T-helper 17 cell (primary cell): ENCODE data around the gene TRIM3. TPM values are rescaled to one million over a fixed set of nuclear protein-coding genes. Genes with fewer than 3 reads are reported as not detected.

Experiments
- ATAC-seq: fragments of 150-1000 bp; cut with Tn5 transposase; 2 replicates; pipeline ENCODE4 v1.10.0; 2021; ENCODE audit warnings: mild to moderate bottlenecking, moderate library complexity
- DNase-seq, 3 donors: peaks; one replicate each; pipeline versions ENCODE4 v3.0.0 to v3.0.0-alpha.2; 2020 to 2021
- H3K9me3 ChIP-seq: one replicate; pipeline ENCODE4 v1.7.0; 2013; ENCODE audit warnings: low read length, mild to moderate bottlenecking; ENCODE audit not compliant: control insufficient read depth, poor library complexity, severe bottlenecking
- H3K27ac Mint-ChIP-seq: one replicate; pipeline ENCODE4 v1.8.0; 2022; ENCODE audit warnings: mild to moderate bottlenecking, moderate library complexity, mixed read lengths
- H3K27me3 Mint-ChIP-seq: one replicate; pipeline ENCODE4 v1.8.0; 2022; ENCODE audit warnings: mixed read lengths
- H3K36me3 Mint-ChIP-seq: one replicate; pipeline ENCODE4 v1.8.0; 2022; ENCODE audit warnings: low read depth, mixed read lengths
- H3K4me1 Mint-ChIP-seq: one replicate; pipeline ENCODE4 v1.8.0; 2022; ENCODE audit warnings: mild to moderate bottlenecking, mixed read lengths
- H3K4me3 Mint-ChIP-seq: one replicate; pipeline ENCODE4 v1.8.0; 2022; ENCODE audit warnings: mild to moderate bottlenecking, moderate library complexity, mixed read lengths
- total RNA-seq, 4 donors: library from RNA in 2 of 4; stranded (reverse) in 2 of 4; gene quantifications; one replicate each; pipeline ENCODE4 v1.2.3 and lab custom pipeline; 2022 to 2026

The TRIM3 gene
- total RNA-seq, 2 donors from 2014 or later: 14.2 to 21.4 TPM

DNA sequence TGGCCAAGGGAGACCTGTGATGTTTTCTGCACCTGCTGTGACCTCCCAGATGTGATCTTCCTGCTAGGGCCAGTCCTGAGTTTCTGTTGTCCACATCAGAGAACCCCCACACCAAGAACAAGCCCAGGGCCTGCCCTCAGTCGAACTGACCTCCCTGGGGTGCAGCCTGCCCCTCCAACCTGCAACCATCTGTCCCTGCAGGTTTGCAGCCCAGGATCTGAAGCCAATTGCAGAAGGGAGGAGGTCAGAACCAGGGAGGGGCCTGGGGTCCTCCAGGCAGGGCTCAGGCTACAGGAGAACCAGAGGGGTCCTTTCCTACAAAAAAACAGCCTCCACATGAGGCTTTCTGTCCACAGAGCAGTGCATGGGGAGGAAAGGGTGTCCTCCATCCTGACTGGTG, 807 bp downstream of the TRIM3 start:
- peaks cover 20% of the 10 kb centered on the region for H3K4me1 Mint-ChIP-seq
- H3K27ac Mint-ChIP-seq: peak overlapping the region; percentile 75
- ATAC-seq (no peak), DNase-seq (no peak)
- no peaks in the 10 kb centered on the region for H3K9me3 ChIP-seq
- H3K36me3 Mint-ChIP-seq: peaks cover 4% of the 10 kb centered on the region
- no peaks in the 10 kb centered on the region for H3K27me3 Mint-ChIP-seq
- H3K4me3 Mint-ChIP-seq: peak overlapping the region; percentile 91

DNA sequence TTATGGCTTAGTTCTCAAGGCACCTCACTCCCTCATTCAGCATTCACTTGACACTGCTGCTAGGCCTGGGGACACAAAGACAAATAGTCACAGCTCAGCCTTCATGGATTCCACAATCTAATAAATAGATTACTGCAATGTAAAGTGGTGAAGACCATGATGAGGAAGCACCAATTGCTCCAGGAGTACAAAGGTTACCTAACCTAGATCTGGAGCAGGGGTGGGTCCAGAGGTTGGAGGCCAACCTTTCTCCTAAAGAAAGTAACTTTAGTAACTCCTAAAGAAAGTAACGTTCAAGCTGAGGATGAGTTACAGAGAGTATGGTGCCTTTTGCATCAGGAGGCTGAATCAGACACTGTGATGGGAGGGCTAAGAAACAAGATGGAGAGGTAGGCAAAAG, 4.1 kb downstream of the TRIM3 start:
- H3K4me1 Mint-ChIP-seq: peaks cover 23% of the 10 kb centered on the region
- DNase-seq (no peak), ATAC-seq (no peak)
- no peak overlapping the region for H3K4me3 Mint-ChIP-seq
- H3K27ac Mint-ChIP-seq: no peak overlapping the region
- peaks cover 8% of the 10 kb centered on the region for H3K36me3 Mint-ChIP-seq
- H3K9me3 ChIP-seq: no peaks in the 10 kb centered on the region
- no peaks in the 10 kb centered on the region for H3K27me3 Mint-ChIP-seq

DNA sequence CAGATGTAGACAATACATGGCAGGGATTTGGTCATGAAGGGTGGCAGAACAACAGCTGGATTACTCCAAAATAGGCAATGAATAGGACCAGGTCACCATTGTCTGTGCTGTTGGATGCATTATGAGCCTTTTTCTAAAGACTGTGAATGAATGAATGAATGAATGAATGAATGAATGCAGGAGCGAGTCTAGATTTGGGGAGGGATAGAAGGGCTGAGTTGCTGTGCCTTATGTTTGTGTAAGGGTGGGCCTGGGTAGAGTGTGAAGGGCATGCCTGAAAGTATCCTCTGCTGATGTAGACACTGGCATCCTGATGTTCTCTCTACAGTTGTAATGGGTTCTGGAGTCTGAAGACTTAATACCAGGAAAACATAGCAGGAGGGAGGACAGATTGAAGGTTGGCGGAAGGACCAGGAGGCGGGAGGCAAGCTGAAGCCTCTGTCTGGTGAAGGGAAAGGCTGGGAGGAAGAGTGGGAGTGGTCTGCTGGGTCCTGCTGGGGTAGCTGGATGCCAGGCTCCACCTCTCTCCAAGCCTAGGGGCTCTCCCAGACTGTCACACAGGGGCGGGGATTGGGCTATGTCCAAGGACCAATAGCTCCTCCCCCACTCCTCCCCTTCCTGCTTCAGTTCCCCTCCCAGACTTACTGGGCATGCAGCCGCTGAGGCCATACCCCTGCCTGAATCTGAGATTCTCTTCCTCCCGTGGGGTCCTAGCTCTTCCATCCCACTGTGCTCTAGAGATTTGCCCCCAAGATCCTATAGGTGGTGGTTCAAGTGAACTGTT, 4.8 kb downstream of the TRIM3 start:
- peaks cover 10% of the 10 kb centered on the region for H3K36me3 Mint-ChIP-seq
- H3K27me3 Mint-ChIP-seq: no peaks in the 10 kb centered on the region
- ATAC-seq (no peak), DNase-seq (no peak)
- H3K27ac Mint-ChIP-seq: no peak overlapping the region
- peaks cover 26% of the 10 kb centered on the region for H3K4me1 Mint-ChIP-seq
- no peaks in the 10 kb centered on the region for H3K9me3 ChIP-seq
- no peak overlapping the region for H3K4me3 Mint-ChIP-seq

DNA sequence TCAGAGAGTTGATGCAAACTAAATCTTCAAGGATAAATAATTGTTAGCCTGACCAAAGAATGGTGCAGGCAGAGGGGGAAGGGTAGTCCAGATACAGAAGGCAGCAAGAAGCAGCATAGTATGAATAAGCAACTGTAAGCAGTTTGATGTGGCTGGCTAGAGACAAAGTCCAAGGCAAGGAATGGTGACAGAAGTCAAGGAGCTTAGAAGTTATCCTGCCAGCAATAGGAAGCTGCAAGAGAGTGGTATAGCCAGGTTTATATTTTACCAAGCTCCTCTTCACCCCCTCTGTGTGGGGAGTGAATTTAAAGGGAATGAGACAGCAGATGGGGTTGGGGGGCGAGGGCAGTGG, 14.7 kb downstream of the TRIM3 start:
- Mint-ChIP-seq H3K36me3 (peaks cover 16% of the 10 kb centered on the region), H3K27ac (no peak overlapping the region), H3K4me3 (no peak overlapping the region), H3K4me1 (peaks cover 10% of the 10 kb centered on the region), H3K27me3 (no peaks in the 10 kb centered on the region)
- no peak for DNase-seq
- H3K9me3 ChIP-seq: no peaks in the 10 kb centered on the region
- ATAC-seq: no peak

DNA sequence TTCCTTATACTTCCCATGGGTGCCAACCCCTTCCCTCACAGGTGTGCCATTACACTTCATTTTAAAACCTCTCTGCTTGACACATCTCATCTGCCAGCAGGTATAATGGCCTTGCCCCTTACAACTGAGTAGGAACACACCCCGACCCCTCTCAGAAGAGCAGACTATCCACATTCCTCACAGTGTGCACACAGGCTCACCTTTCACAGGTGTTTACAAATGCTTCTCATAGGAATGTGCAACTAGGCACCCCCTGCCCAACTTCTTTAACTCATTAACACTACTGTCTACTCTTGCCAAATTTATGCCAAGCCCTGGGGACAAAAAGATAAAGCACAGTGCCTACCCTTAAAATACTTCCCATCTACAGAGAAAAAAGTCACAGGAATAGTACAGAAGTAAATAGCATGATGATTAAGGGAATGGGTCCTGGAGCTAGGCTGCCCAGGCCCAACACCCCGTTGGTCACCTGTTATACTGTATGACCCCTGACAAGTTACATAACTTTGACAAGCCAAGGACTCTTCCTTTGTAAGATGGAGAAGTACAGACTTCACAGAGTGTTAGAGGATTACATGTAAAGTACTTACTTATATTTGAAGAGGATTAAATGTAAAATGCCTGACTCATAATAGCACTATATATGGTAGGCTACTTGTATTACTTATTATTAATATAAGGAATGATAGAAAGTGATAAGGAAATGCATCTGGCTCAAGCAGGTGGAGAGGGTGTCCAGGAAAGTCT, 15.2 kb downstream of the TRIM3 start:
- peaks cover 13% of the 10 kb centered on the region for H3K36me3 Mint-ChIP-seq
- H3K4me1 Mint-ChIP-seq: peaks cover 10% of the 10 kb centered on the region
- no peak for ATAC-seq
- H3K27ac Mint-ChIP-seq: no peak overlapping the region
- no peaks in the 10 kb centered on the region for H3K27me3 Mint-ChIP-seq
- no peak overlapping the region for H3K4me3 Mint-ChIP-seq
- no peaks in the 10 kb centered on the region for H3K9me3 ChIP-seq
- DNase-seq: no peak

DNA sequence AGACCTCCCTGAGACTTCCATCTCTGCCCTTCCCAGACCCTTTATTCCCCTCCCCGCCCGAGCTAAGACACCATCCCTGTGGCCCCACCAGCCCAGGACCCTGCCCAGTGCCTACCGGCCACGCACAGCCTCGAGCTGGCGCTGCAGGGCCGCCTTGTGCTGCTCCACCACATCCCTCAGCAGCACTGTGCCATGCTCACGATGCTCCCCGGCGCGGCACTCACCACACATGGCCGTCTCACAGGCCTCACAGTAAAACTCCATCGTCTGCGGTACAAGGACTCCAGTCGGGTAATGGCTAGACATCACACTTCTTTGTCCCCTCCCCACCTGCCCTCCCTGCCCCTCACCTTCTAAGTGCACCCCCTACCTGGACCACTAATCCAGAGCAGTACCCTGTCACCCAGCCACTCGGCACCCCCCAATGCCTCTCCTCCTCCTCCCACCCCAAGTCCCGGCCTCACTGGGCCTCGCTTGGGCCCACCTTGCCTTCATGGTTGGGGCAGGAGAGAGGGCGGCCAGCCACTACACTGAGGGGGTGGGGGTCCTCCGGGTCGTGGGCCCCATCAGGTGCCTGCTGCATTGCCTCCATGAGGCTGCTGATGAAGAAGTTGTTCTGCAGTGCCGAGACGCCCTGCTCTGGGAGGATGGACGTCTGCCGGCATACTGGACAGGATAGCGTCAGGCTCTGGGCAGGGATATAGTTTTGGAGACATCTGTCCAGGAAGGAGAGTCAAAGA, 16.0 kb downstream of the TRIM3 start:
- Mint-ChIP-seq H3K36me3 (peaks cover 13% of the 10 kb centered on the region), H3K4me1 (peaks cover 8% of the 10 kb centered on the region), H3K4me3 (no peak overlapping the region), H3K27ac (no peak overlapping the region), H3K27me3 (no peaks in the 10 kb centered on the region)
- ATAC-seq (no peak), DNase-seq (no peak)
- H3K9me3 ChIP-seq: no peaks in the 10 kb centered on the region

DNA sequence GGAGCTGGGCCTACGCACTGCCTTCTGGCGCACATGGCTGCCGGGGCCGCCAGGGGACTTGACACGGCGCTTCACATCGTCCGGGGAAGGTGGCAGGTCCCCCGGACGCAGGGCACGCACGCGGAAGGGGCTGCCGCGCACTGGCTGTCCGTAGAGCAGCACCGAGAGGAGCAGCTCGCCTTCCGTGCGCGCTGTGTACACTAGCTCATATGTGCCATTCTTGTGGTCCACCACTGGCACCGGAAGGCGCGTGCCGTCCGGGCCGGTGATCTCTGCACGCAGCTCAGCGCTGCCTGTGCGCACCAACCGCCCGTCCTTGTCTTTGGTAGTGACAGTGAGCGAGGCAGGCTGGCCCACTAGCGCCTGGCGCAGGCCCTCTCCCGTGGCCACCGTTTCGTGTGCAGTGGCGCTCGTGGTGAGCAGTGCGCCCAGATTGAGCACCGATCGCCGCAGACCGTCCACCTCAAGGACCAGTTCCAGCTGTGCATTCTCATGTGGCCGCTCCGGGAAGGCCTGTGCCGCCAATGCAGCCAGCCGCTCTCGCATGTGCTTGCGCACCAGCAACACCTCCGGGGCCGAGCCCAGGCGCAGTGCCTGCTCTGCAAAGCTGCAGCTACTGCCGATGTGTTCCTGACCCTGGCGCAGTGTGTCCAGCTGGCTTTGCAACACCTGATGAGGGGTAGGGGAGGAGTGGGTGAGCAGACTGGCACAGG, 17.2 kb downstream of the TRIM3 start:
- no peak for DNase-seq
- Mint-ChIP-seq H3K4me1 (peaks cover 4% of the 10 kb centered on the region), H3K36me3 (peaks cover 9% of the 10 kb centered on the region), H3K27ac (no peak overlapping the region), H3K4me3 (no peak overlapping the region), H3K27me3 (no peaks in the 10 kb centered on the region)
- H3K9me3 ChIP-seq: no peaks in the 10 kb centered on the region
- ATAC-seq: no peak

DNA sequence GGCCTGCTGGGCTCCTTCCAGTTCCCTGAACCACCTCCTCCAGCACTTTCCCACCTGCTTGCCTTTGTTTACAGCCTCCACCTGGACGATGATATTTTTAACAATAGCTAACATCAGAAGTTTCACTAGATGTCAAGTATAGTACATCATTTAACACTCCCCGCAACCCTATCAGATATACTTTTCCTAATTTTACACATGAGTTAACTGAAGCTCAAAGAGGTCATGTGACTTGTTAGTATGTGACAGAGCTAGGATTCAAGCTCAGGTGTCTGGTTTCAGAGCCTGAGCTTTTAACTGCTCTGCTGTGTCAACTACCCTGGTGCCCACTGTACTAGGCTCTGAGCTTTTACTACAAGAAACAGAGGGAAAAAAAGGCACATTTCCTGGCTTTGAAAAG, 18.7 kb downstream of the TRIM3 start:
- no peaks in the 10 kb centered on the region for H3K9me3 ChIP-seq
- H3K4me3 Mint-ChIP-seq: no peak overlapping the region
- no peaks in the 10 kb centered on the region for H3K27me3 Mint-ChIP-seq
- peaks cover 6% of the 10 kb centered on the region for H3K36me3 Mint-ChIP-seq
- H3K27ac Mint-ChIP-seq: no peak overlapping the region
- ATAC-seq (no peak), DNase-seq (no peak)
- no peaks in the 10 kb centered on the region for H3K4me1 Mint-ChIP-seq

DNA sequence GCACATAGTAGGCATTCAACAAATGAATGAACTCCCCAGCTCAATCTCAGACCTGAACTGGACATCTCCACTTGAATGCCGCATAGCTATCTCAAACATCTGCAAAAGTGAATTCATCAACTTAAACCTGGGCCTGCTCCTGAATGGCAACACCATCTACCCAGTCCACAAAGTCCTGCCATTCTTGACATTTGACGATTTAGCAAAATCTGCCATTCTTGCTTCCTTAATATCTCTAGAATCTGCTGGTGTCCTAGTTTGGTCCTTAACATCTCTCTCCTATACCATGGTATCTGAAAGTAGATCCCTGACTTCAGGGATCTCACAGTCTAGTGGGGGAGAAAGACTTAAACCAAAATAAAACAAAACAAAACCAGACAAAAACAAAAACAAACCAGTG, 20.6 kb downstream of the TRIM3 start:
- no peak overlapping the region for H3K27ac Mint-ChIP-seq
- H3K4me3 Mint-ChIP-seq: no peak overlapping the region
- no peaks in the 10 kb centered on the region for H3K9me3 ChIP-seq
- ATAC-seq: no peak
- H3K27me3 Mint-ChIP-seq: no peaks in the 10 kb centered on the region
- no peaks in the 10 kb centered on the region for H3K4me1 Mint-ChIP-seq
- peaks cover 6% of the 10 kb centered on the region for H3K36me3 Mint-ChIP-seq
- DNase-seq: no peak

DNA sequence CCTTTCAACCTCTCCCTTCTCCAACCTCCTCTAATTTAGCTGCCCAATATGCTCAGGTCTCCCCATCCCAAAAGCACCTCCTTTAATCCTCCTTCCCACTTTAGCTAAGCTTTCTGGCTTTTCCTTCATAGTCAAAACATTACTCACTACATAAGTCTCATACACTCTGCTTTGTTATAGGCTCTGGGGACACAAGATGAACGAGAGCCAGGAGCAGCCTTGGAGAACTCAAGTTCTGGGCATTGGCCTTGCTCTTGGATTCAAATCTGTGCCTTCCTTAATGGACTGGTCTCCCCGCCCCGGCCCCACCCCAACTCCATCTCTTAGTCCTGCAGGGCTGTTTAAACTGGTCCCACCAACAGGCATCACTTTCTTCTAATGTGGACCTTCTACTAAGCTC, 21.5 kb downstream of the TRIM3 start:
- no peak overlapping the region for H3K4me3 Mint-ChIP-seq
- no peaks in the 10 kb centered on the region for H3K4me1 Mint-ChIP-seq
- H3K27me3 Mint-ChIP-seq: no peaks in the 10 kb centered on the region
- H3K36me3 Mint-ChIP-seq: peaks cover 6% of the 10 kb centered on the region
- H3K27ac Mint-ChIP-seq: no peak overlapping the region
- DNase-seq (no peak), ATAC-seq (no peak)
- H3K9me3 ChIP-seq: no peaks in the 10 kb centered on the region

DNA sequence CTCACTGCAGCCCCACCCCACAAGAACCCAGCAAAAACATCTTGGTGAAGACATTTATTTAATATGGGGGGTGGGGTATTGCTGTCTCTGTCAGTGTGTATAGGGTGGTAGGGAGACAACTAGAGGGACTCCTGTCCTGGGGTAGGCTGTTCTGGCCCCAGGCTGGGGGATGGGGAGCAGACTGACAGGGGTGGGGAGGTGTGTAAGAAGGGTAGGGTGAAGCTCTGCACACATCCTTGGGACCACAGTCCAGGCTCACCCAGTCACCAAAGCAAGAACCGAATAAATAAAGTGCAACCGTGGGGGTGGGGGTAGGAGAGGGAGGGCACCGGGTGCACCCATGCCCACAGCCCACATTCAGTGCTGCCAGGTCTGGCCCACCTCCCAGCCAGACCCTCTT, 25.2 kb downstream of the TRIM3 start:
- H3K27ac Mint-ChIP-seq: no peak overlapping the region
- no peak for ATAC-seq
- H3K9me3 ChIP-seq: no peaks in the 10 kb centered on the region
- H3K27me3 Mint-ChIP-seq: no peaks in the 10 kb centered on the region
- DNase-seq: no peak
- H3K4me3 Mint-ChIP-seq: no peak overlapping the region
- H3K4me1 Mint-ChIP-seq: no peaks in the 10 kb centered on the region
- no peaks in the 10 kb centered on the region for H3K36me3 Mint-ChIP-seq

DNA sequence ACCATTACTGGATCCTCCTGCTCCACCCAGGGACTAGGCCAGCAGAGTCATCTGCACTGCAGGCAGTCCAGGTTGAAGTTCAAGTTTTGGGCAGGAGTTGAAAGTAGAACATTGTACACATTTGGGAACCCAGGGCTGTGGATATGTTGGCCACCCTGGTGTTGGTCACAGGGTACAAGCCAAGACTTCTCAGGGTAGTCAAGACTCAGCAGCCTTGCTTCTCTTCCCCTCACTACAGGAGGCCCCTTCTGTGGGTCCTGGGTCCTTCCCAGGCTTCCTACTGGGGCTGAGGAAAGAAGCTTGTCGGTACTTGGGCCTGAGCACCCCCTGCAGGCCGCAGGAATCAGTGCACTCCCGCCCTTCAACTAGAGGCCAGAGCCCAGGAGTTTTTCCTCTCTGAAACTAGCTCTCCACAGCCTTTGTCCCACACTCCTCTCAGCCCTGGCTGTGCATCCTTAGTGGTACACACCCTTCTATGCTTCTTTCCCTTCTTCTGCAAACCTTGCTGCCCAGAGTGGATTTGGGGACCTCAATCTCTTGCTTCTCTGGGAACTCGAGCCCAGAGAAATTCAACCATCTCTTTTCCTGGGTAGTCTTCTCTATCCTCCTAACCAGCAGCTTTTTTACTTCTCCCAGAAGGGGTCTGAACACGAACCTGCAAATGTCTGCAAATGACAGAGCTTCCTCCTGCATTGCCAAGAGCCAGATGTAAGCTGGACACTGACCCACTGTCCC, 30.3 kb downstream of the TRIM3 start:
- no peak overlapping the region for H3K4me3 Mint-ChIP-seq
- peak; percentile 32 to 38 (median 37) for DNase-seq
- no peaks in the 10 kb centered on the region for H3K27me3 Mint-ChIP-seq
- no peaks in the 10 kb centered on the region for H3K4me1 Mint-ChIP-seq
- no peaks in the 10 kb centered on the region for H3K36me3 Mint-ChIP-seq
- peak; percentile 89 for ATAC-seq
- H3K27ac Mint-ChIP-seq: no peak overlapping the region
- no peaks in the 10 kb centered on the region for H3K9me3 ChIP-seq
